Naive thymus-derived CD4-positive, alpha-beta T cell (primary cell): ENCODE results near the gene LPCAT3. TPM values are rescaled to one million over a fixed set of nuclear protein-coding genes. Genes with fewer than 3 reads are reported as not detected.
A peak's percentile ranks its signal among the peaks of the same experiment; 100 is the strongest.

Experiments used
- ATAC-seq: fragments of 150-1000 bp; cut with Tn5 transposase; 2 replicates; pipeline ENCODE4 v1.10.0; 2021; ENCODE audit warnings: mild to moderate bottlenecking, moderate library complexity
- CTCF ChIA-PET: fragments of 350-600 bp; sonication (Branson Sonifier 250); formaldehyde crosslinking; loops from one replicate; lab custom pipeline; 2021; ENCODE audit warnings: antibody characterized with exemption; lab: Charles Lee
- POLR2A ChIA-PET: fragments of 350-600 bp; sonication (Branson Sonifier 250); formaldehyde crosslinking; loops from one replicate; lab custom pipeline; 2021; ENCODE audit warnings: antibody characterized with exemption, inconsistent platforms; lab: Charles Lee
- DNase-seq, 9 donors: peaks; one replicate each; pipeline versions ENCODE4 v3.0.0 to v3.0.0-alpha.2; 2020 to 2022; ENCODE audit warnings: mixed read lengths in 1 of 9
- H3K27ac ChIP-seq: one replicate; pipeline ENCODE4 v1.7.0; 2013; ENCODE audit warnings: mild to moderate bottlenecking, low read depth, low read length, moderate library complexity
- H3K27me3 ChIP-seq, 2 donors: one replicate each; pipeline ENCODE4 v1.7.0; 2013; ENCODE audit warnings: low read length in 2 of 2, mild to moderate bottlenecking in 2 of 2, moderate library complexity in 2 of 2; ENCODE audit not compliant: control insufficient read depth in 2 of 2, insufficient read depth in 2 of 2
- H3K36me3 ChIP-seq, 3 experiments: 1 replicate in 2 of 3; 2 replicates in 1 of 3; pipeline ENCODE4 v1.7.0; 2013; ENCODE audit warnings: low read length in 3 of 3, mild to moderate bottlenecking in 3 of 3, moderate library complexity in 1 of 3; ENCODE audit not compliant: insufficient read depth in 3 of 3, control insufficient read depth in 2 of 3
- H3K4me1 ChIP-seq, 2 donors: one replicate each; pipeline ENCODE4 v1.7.0; 2013; ENCODE audit warnings: low read length in 2 of 2, mild to moderate bottlenecking in 2 of 2, moderate library complexity in 1 of 2; ENCODE audit not compliant: control insufficient read depth in 2 of 2, insufficient read depth in 2 of 2
- H3K4me3 ChIP-seq: 2 replicates; pipeline ENCODE4 v1.7.0; 2013; ENCODE audit warnings: mild to moderate bottlenecking, low read length
- H3K9me3 ChIP-seq, 3 experiments: 1 replicate in 2 of 3; 2 replicates in 1 of 3; pipeline ENCODE4 v1.7.0; 2013; ENCODE audit warnings: low read length in 3 of 3; ENCODE audit not compliant: control insufficient read depth in 2 of 3
- H3K27ac Mint-ChIP-seq, 9 donors: one replicate each; pipeline ENCODE4 v1.8.0; 2020 to 2022; ENCODE audit warnings: mixed read lengths in 9 of 9, mild to moderate bottlenecking in 8 of 9, moderate library complexity in 5 of 9, inconsistent platforms in 2 of 9
- H3K27me3 Mint-ChIP-seq, 5 donors: one replicate each; pipeline ENCODE4 v1.8.0; 2021 to 2022; ENCODE audit warnings: mixed read lengths in 5 of 5, mild to moderate bottlenecking in 1 of 5
- H3K36me3 Mint-ChIP-seq, 5 donors: one replicate each; pipeline ENCODE4 v1.8.0; 2020 to 2022; ENCODE audit warnings: mixed read lengths in 5 of 5, mild to moderate bottlenecking in 3 of 5, inconsistent platforms in 1 of 5
- H3K4me1 Mint-ChIP-seq, 7 donors: one replicate each; pipeline ENCODE4 v1.8.0; 2020 to 2022; ENCODE audit warnings: mixed read lengths in 7 of 7, mild to moderate bottlenecking in 3 of 7, inconsistent platforms in 1 of 7
- H3K4me3 Mint-ChIP-seq, 10 donors: one replicate each; pipeline ENCODE4 v1.8.0; 2020 to 2022; ENCODE audit warnings: mild to moderate bottlenecking in 10 of 10, mixed read lengths in 10 of 10, moderate library complexity in 6 of 10, inconsistent platforms in 2 of 10
- H3K9me3 Mint-ChIP-seq, 11 donors: one replicate each; pipeline ENCODE4 v1.8.0; 2020 to 2022; ENCODE audit warnings: mixed read lengths in 11 of 11, mild to moderate bottlenecking in 4 of 11, inconsistent platforms in 1 of 11, moderate library complexity in 1 of 11
- intact Hi-C, 2 donors: fragments of 100-400 bp; cut with micrococcal nuclease; formaldehyde crosslinking; loops; one replicate each; pipeline ENCODE4 v1.15.1; 2023
- polyA plus RNA-seq, 2 donors: library from polyadenylated mRNA; unstranded; fragments of 300-500 nt; fragmentation: Illumina TruSeq; gene quantifications; one replicate each; pipeline ENCODE4 v1.2.3, GENCODE V29; 2021
- total RNA-seq, 6 experiments: library from RNA in 5 of 6; stranded (reverse) in 5 of 6; gene quantifications; 1 replicate in 5 of 6; 2 replicates in 1 of 6; pipeline ENCODE4 v1.2.3 and lab custom pipeline; 2021 to 2026

LPCAT3 gene
- total and polyA plus RNA-seq, 7 experiments from 2014 or later: 16.7 to 37.9 (median 27.1) TPM

DNA sequence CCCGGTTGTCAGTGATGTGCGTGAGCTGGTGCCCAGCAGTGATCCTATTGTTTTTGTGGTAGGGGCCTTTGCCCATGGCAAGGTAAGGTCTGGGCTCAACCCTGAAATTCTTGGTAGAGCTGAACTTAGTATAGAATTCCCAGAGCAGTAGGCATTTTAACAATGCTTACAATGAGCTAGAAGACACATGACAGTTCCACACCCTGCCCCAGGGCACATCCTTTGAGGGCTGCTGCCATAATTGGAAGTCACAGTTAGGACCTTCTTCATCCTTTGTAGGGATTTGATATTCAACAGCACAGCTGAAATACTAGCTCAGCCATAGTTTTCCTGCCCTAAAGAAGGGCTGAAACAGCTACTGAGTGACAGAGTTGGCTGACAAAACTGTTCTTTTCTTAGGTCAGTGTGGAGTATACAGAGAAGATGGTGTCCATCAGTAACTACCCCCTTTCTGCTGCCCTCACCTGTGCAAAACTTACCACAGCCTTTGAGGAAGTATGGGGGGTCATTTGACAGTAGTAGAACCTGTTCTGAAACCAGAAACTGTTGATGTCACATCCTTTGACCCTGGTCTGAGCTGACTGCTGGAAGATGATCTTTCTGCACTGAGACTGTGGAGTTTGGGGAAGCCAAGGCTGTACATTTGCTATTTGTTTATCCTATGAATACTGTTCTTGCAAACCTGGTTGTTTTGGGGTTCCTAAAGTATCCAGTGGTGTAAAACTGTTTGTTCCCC is 42.8 kb downstream of the LPCAT3 start:
- Histone ChIP-seq H3K4me1 (peaks cover 10 to 14% of the 10 kb centered on the region in 2 donors), H3K27me3 (no peaks in the 10 kb centered on the region), H3K9me3 (no peaks in the 10 kb centered on the region), H3K27ac (no peak overlapping the region), H3K4me3 (no peak overlapping the region), H3K36me3 (peaks cover 14 to 69% (median 22%) of the 10 kb centered on the region in 3 experiments)
- CTCF ChIA-PET: interaction anchor here (0.6 to 1.8 kb wide), 3 partner anchors 29 to 166 kb away, joined by 3 to 4 read pairs (median 4); no protein-coding TSS in a partner anchor
- no peaks in the 10 kb centered on the region for H3K27me3 Mint-ChIP-seq
- no peak overlapping the region for H3K4me3 Mint-ChIP-seq
- no peak for DNase-seq
- POLR2A ChIA-PET: interaction anchor here (0.7 to 2.7 kb wide), 4 partner anchors 16 to 43 kb away, joined by 3 to 24 read pairs (median 3); partner anchors contain the start of genes C12orf57, LPCAT3 and RNU7-1
- H3K4me1 Mint-ChIP-seq: peaks cover 16 to 31% (median 25%) of the 10 kb centered on the region in 7 donors
- H3K36me3 Mint-ChIP-seq: peaks cover 4 to 26% (median 12%) of the 10 kb centered on the region in 5 donors
- peak overlapping the region in 2 of 9 donors; percentile 16 to 19 for H3K27ac Mint-ChIP-seq
- no peak for ATAC-seq
- no peaks in the 10 kb centered on the region for H3K9me3 Mint-ChIP-seq
- intact Hi-C loops: no loop called here

DNA sequence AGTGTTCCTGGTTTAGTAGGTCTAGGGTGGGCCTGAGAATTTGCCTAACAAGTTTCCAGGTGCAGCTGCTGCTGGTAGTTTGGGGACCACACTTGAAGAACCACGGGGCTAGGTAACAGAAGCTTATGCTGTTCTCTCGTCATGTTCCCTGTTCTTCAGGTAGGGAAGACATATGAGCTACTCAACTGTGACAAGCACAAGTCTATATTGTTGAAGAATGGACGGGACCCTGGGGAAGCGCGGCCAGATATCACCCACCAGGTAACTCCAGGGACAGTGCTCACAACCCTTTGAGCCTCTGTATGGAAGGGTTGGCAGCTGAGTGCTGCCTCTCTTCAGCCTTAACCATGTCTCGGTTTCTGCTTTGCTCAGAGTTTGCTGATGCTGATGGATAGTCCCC is 44.1 kb downstream of the LPCAT3 start:
- CTCF ChIA-PET: interaction anchor here (1.2 to 1.8 kb wide), 3 partner anchors 29 to 49 kb away, joined by 3 to 4 read pairs (median 4); no protein-coding TSS in a partner anchor

DNA sequence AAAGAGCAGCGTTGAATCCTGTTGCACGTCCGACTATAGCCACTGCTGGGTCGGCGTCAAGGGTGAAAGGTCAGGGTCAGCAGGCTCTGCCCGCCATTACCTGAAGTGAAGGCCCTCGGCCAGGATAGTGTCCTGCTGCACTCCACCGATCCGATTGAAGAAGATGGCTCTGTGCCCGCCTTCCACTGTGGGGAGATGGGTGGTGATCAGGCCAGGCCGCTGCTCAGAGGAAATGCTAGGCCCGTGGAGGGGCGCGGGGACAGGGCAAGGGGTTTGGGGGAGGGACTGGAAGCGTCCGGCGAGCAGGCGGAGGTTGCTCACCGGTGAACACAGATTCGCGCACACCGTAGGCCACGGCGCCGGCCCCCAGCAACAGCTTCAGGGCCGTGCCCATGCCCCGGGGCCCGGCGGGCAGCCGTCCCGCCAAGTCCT is 48.2 kb downstream of the LPCAT3 start:
- intact Hi-C loops: loop anchor here (1.0 to 5.0 kb wide), 19 partner anchors 9 to 307 kb away; partner anchors contain the start of genes C12orf57 (in 2 of the 2), LPCAT3 (in 2 of the 2), MLF2 (in 2 of the 2) and SPSB2 (in 2 of the 2)
- Mint-ChIP-seq H3K27me3 (no peaks in the 10 kb centered on the region), H3K4me1 (peaks cover 30 to 55% (median 50%) of the 10 kb centered on the region in 7 donors), H3K36me3 (peaks cover 8 to 30% (median 14%) of the 10 kb centered on the region in 5 donors), H3K27ac (peak overlapping the region; percentile 93 to 100 (median 99)), H3K4me3 (peak overlapping the region; percentile 94 to 100 (median 100)), H3K9me3 (no peaks in the 10 kb centered on the region)
- POLR2A ChIA-PET: interaction anchor here (0.6 to 5.6 kb wide), 7 partner anchors 11 to 281 kb away, joined by 3 to 123 read pairs (median 21); partner anchors contain the start of genes C12orf57, PTPN6, RNU7-1 and ZNF384
- Histone ChIP-seq H3K4me1 (peaks cover 23 to 33% of the 10 kb centered on the region in 2 donors), H3K36me3 (peaks cover 27 to 62% (median 34%) of the 10 kb centered on the region in 3 experiments), H3K9me3 (no peaks in the 10 kb centered on the region), H3K4me3 (peak overlapping the region; percentile 93), H3K27me3 (no peaks in the 10 kb centered on the region), H3K27ac (peak overlapping the region; percentile 94)
- DNase-seq: no peak
- CTCF ChIA-PET: interaction anchor here (0.6 to 3.2 kb wide), 2 partner anchors 25 to 88 kb away, joined by 3 to 40 read pairs; partner anchors contain the start of genes C12orf57 and RNU7-1
- peak; percentile 1 for ATAC-seq

More for the DNA sequence above, 44.1 kb downstream of the LPCAT3 start:
- ATAC-seq (no peak), DNase-seq (no peak)
- H3K27ac Mint-ChIP-seq: no peak overlapping the region
- Histone ChIP-seq H3K36me3 (peaks cover 14 to 65% (median 22%) of the 10 kb centered on the region in 3 experiments), H3K27me3 (no peaks in the 10 kb centered on the region), H3K27ac (no peak overlapping the region), H3K4me1 (peaks cover 18 to 23% of the 10 kb centered on the region in 2 donors), H3K4me3 (no peak overlapping the region), H3K9me3 (no peaks in the 10 kb centered on the region)
- H3K4me3 Mint-ChIP-seq: no peak overlapping the region
- peaks cover 5 to 28% (median 16%) of the 10 kb centered on the region in 5 donors for H3K36me3 Mint-ChIP-seq
- no peaks in the 10 kb centered on the region for H3K27me3 Mint-ChIP-seq
- intact Hi-C loops: loop anchor here in 1 of 2 donors (5.0 kb wide), 1 partner anchor 118 kb away; the partner anchor contains the start of gene C1R
- no peaks in the 10 kb centered on the region for H3K9me3 Mint-ChIP-seq
- POLR2A ChIA-PET: interaction anchor here (0.9 to 2.7 kb wide), 5 partner anchors 9 to 44 kb away, joined by 3 to 24 read pairs (median 3); partner anchors contain the start of genes C12orf57, LPCAT3 and RNU7-1
- peaks cover 19 to 41% (median 32%) of the 10 kb centered on the region in 7 donors for H3K4me1 Mint-ChIP-seq

DNA sequence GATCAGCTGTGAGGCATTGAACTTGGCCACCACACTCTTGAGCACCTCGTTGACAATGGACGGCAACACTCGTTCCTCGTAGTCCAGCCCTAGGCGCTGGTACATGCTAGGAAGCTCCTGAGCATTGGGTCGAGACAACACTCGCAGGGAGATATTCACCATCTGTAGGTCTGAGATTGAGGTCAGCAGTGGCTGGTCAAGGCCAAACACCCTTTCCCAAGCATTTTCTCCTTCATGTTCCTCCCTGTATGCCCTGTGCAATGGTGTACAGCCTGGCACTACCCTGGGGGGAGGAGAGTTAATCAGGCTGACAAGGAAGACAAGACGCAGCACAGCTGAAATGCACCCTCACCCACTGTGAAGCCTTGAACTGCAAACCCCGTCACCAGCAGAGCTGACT is 49.9 kb downstream of the LPCAT3 start:
- intact Hi-C loops: no loop called here
- peaks cover 8 to 30% (median 16%) of the 10 kb centered on the region in 5 donors for H3K36me3 Mint-ChIP-seq
- CTCF ChIA-PET: interaction anchor here (1.0 to 3.2 kb wide), 11 partner anchors 16 to 143 kb away, joined by 3 to 40 read pairs (median 5); partner anchors contain the start of genes C12orf57, PTPN6 and RNU7-1
- Histone ChIP-seq H3K4me1 (peaks cover 30 to 47% of the 10 kb centered on the region in 2 donors), H3K4me3 (no peak overlapping the region), H3K9me3 (no peaks in the 10 kb centered on the region), H3K36me3 (peaks cover 18 to 47% (median 26%) of the 10 kb centered on the region in 3 experiments), H3K27me3 (no peaks in the 10 kb centered on the region), H3K27ac (no peak overlapping the region)
- no peaks in the 10 kb centered on the region for H3K9me3 Mint-ChIP-seq
- H3K4me1 Mint-ChIP-seq: peaks cover 31 to 63% (median 59%) of the 10 kb centered on the region in 7 donors
- no peak for ATAC-seq
- POLR2A ChIA-PET: interaction anchor here (0.8 to 5.6 kb wide), 14 partner anchors 9 to 140 kb away, joined by 3 to 123 read pairs (median 4); partner anchors contain the start of genes C12orf57, PTPN6, RNU7-1 and TPI1
- H3K27ac Mint-ChIP-seq: peak overlapping the region in 8 of 9 donors; percentile 82 to 100 (median 94)
- DNase-seq: no peak
- H3K27me3 Mint-ChIP-seq: no peaks in the 10 kb centered on the region
- H3K4me3 Mint-ChIP-seq: peak overlapping the region; percentile 21 to 100 (median 96)

DNA sequence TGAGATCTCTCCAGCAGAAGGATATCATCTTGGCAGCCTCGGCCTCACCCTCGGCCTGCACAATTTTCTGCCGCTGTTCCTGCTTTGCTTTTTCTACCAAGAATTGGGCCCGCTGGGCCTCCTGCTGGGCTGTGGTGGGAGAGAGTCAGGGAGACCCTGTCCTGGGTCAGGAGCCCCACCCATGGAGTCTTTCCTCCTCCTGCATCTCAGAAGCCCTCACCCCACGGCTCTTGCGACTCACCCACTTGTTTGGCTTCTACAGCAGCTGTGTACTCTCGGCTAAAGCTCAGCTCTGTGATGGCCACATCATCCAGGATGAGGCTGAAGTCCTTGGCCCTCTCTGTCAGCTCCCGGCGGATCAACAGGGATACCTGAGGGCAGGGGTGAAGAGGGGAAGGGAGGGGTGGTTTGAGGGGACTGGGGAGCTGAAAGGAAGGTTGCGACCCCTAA is 50.6 kb downstream of the LPCAT3 start:
- no peak overlapping the region for H3K4me3 Mint-ChIP-seq
- H3K36me3 ChIP-seq: peaks cover 18 to 44% (median 26%) of the 10 kb centered on the region in 3 experiments
- peak overlapping the region; percentile 19 for H3K27ac ChIP-seq
- intact Hi-C loops: no loop called here
- H3K4me1 ChIP-seq: peaks cover 30 to 48% of the 10 kb centered on the region in 2 donors
- POLR2A ChIA-PET: interaction anchor here (0.6 to 5.6 kb wide), 12 partner anchors 8 to 140 kb away, joined by 3 to 123 read pairs (median 4); partner anchors contain the start of genes C12orf57, PTPN6, RNU7-1 and TPI1
- no peaks in the 10 kb centered on the region for H3K27me3 Mint-ChIP-seq
- no peak for ATAC-seq
- no peaks in the 10 kb centered on the region for H3K9me3 Mint-ChIP-seq
- no peak overlapping the region for H3K4me3 ChIP-seq
- H3K27me3 ChIP-seq: no peaks in the 10 kb centered on the region
- H3K4me1 Mint-ChIP-seq: peaks cover 31 to 57% (median 52%) of the 10 kb centered on the region in 7 donors
- peak overlapping the region in 3 of 9 donors; percentile 30 to 45 (median 43) for H3K27ac Mint-ChIP-seq
- peaks cover 8 to 29% (median 16%) of the 10 kb centered on the region in 5 donors for H3K36me3 Mint-ChIP-seq
- no peak for DNase-seq
- CTCF ChIA-PET: interaction anchor here (1.1 to 3.2 kb wide), 9 partner anchors 16 to 144 kb away, joined by 3 to 40 read pairs (median 6); partner anchors contain the start of genes C12orf57, PTPN6 and RNU7-1
- H3K9me3 ChIP-seq: no peaks in the 10 kb centered on the region
